ENCODE data around the gene MYL2.

MYL2 gene

GRCh38 chr12:110906083-110906482 is 14.3 kb downstream of the MYL2 start:
- no peak for DNase-seq (ENCODE audit: low read depth)
- in situ Hi-C loops (cut with HindIII; ENCODE audit: low sequenced_read_pairs), result no loop called here
- no peak for TF ChIP-seq CTCF (IDR thresholded peaks at IDR 0.05; ENCODE audit: low read depth, low read length, missing control alignments)
- H3K4me3 ChIP-seq (ENCODE audit: low read depth, low read length), result no peak overlapping the region

- in situ Hi-C loops (cut with HindIII; ENCODE audit: low sequenced_read_pairs), result no loop called here
- no peak overlapping the region for H3K4me3 ChIP-seq (ENCODE audit: low read depth, low read length)
- DNase-seq (ENCODE audit: low read depth), result no peak
- no peak for TF ChIP-seq CTCF (IDR thresholded peaks at IDR 0.05; ENCODE audit: low read depth, low read length, missing control alignments)
Observed at GRCh38 chr12:110903511-110903910, 16.9 kb downstream of the MYL2 start.

GRCh38 chr12:110901401-110901800 is 19.0 kb downstream of the MYL2 start:
- in situ Hi-C loops (cut with HindIII; ENCODE audit: low sequenced_read_pairs), result no loop called here
- no peak overlapping the region for H3K4me3 ChIP-seq (ENCODE audit: low read depth, low read length)
- no peak for TF ChIP-seq CTCF (IDR thresholded peaks at IDR 0.05; ENCODE audit: low read depth, low read length, missing control alignments)
- DNase-seq (ENCODE audit: low read depth), result no peak

- no peak for DNase-seq (ENCODE audit: low read depth)
- H3K4me3 ChIP-seq (ENCODE audit: low read depth, low read length), result no peak overlapping the region
- in situ Hi-C loops (cut with HindIII; ENCODE audit: low sequenced_read_pairs), result no loop called here
- TF ChIP-seq CTCF (IDR thresholded peaks at IDR 0.05; ENCODE audit: low read depth, low read length, missing control alignments), result no peak
Observed at GRCh38 chr12:110896559-110896958, 23.8 kb downstream of the MYL2 start.

- in situ Hi-C loops (cut with HindIII; ENCODE audit: low sequenced_read_pairs), result no loop called here
- TF ChIP-seq CTCF (IDR thresholded peaks at IDR 0.05; ENCODE audit: low read depth, low read length, missing control alignments), result no peak
- no peak for DNase-seq (ENCODE audit: low read depth)
- H3K4me3 ChIP-seq (ENCODE audit: low read depth, low read length), result no peak overlapping the region
Observed at GRCh38 chr12:110893956-110894355, 26.4 kb downstream of the MYL2 start.

- no peak overlapping the region for H3K4me3 ChIP-seq (ENCODE audit: low read depth, low read length)
- in situ Hi-C loops (cut with HindIII; ENCODE audit: low sequenced_read_pairs), result no loop called here
- TF ChIP-seq CTCF (IDR thresholded peaks at IDR 0.05; ENCODE audit: low read depth, low read length, missing control alignments), result no peak
- DNase-seq (ENCODE audit: low read depth), result no peak
Observed at GRCh38 chr12:110889361-110889760, 31.0 kb downstream of the MYL2 start.

Measured in astrocyte of the cerebellum (primary cell).